Loucy (cell line): ENCODE results near the gene SALL3.

Experiments used
- H2AFZ ChIP-seq: fragments of 200-600 bp; sonication (generic); 2 replicates; pipeline ENCODE4 v1.6.0; 2016; ENCODE audit warnings: antibody characterized with exemption, mild to moderate bottlenecking, low read length, moderate library complexity
- H3F3A ChIP-seq: fragments of 200-600 bp; 2 replicates; pipeline ENCODE4 v1.6.0; 2016; ENCODE audit warnings: antibody characterized with exemption, low read depth, mild to moderate bottlenecking
- H3K27me3 ChIP-seq: fragments of 200-600 bp; sonication (generic); 2 replicates; pipeline ENCODE4 v1.6.1; 2014; ENCODE audit warnings: low read length, mild to moderate bottlenecking; ENCODE audit not compliant: insufficient read depth, poor library complexity, severe bottlenecking
- H3K36me3 ChIP-seq: fragments of 200-600 bp; sonication (generic); 2 replicates; pipeline ENCODE4 v1.6.1; 2016; ENCODE audit warnings: low read length; ENCODE audit not compliant: insufficient read depth
- H3K4me1 ChIP-seq: fragments of 200-600 bp; sonication (generic); 2 replicates; pipeline ENCODE4 v1.5.1; 2014; ENCODE audit warnings: low read length, mild to moderate bottlenecking; ENCODE audit not compliant: insufficient read depth, poor library complexity, severe bottlenecking
- H3K4me2 ChIP-seq: fragments of 200-600 bp; sonication (generic); 2 replicates; pipeline ENCODE4 v1.6.0; 2014; ENCODE audit warnings: antibody characterized with exemption, low read length, low read depth, mild to moderate bottlenecking; ENCODE audit not compliant: poor library complexity, severe bottlenecking
- H3K4me3 ChIP-seq: fragments of 200-600 bp; sonication (generic); 2 replicates; pipeline ENCODE4 v1.5.1; 2014; ENCODE audit warnings: low read length, mild to moderate bottlenecking, mixed read lengths; ENCODE audit not compliant: poor library complexity, severe bottlenecking
- H3K79me2 ChIP-seq: fragments of 200-600 bp; sonication (generic); 2 replicates; pipeline ENCODE4 v1.6.1; 2014; ENCODE audit warnings: low read length; ENCODE audit not compliant: insufficient read depth
- H3K9ac ChIP-seq: fragments of 200-600 bp; sonication (generic); 2 replicates; pipeline ENCODE4 v1.6.0; 2014; ENCODE audit warnings: mild to moderate bottlenecking, low read depth, low read length, moderate library complexity; ENCODE audit not compliant: poor library complexity, severe bottlenecking
- H3K9me2 ChIP-seq: fragments of 200-600 bp; sonication (generic); replicated peaks from 2 replicates; pipeline ENCODE4 v1.6.1; 2016; ENCODE audit warnings: low read depth, low read length, mixed read lengths
- H3K9me3 ChIP-seq: fragments of 200-600 bp; sonication (generic); 2 replicates; pipeline ENCODE4 v1.6.1; 2014; ENCODE audit warnings: mild to moderate bottlenecking, antibody characterized with exemption, low read length, low read depth; ENCODE audit not compliant: insufficient read depth
- H4K20me1 ChIP-seq: fragments of 200-600 bp; sonication (generic); 2 replicates; pipeline ENCODE4 v1.6.0; 2014; ENCODE audit warnings: antibody characterized with exemption, low read length, mild to moderate bottlenecking; ENCODE audit not compliant: insufficient read depth, poor library complexity, severe bottlenecking
- EZH2phosphoT487 ChIP-seq: fragments of 200-600 bp; IDR thresholded peaks from 2 replicates; pipeline ENCODE4 v1.6.1; 2018; ENCODE audit warnings: antibody characterized with exemption, mild to moderate bottlenecking, moderate library complexity, borderline replicate concordance
- TF ChIP-seq, protein P1 (sequence below): fragments of 200-600 bp; sonication (generic); conservative IDR thresholded peaks from 2 replicates; pipeline ENCODE4 v1.5.1; 2014; ENCODE audit warnings: mild to moderate bottlenecking, antibody characterized with exemption, low read length

SALL3 gene

GRCh38 chr18:79013869-79014268, 34.3 kb downstream of the SALL3 start:
- no peaks in the 10 kb centered on the region for H3F3A ChIP-seq
- no peak overlapping the region for H3K4me2 ChIP-seq
- H3K79me2 ChIP-seq = no peaks in the 10 kb centered on the region
- H3K4me3 ChIP-seq = no peak overlapping the region
- no peaks in the 10 kb centered on the region for H4K20me1 ChIP-seq
- no peak for TF ChIP-seq EZH2phosphoT487
- TF ChIP-seq, protein P1, sequence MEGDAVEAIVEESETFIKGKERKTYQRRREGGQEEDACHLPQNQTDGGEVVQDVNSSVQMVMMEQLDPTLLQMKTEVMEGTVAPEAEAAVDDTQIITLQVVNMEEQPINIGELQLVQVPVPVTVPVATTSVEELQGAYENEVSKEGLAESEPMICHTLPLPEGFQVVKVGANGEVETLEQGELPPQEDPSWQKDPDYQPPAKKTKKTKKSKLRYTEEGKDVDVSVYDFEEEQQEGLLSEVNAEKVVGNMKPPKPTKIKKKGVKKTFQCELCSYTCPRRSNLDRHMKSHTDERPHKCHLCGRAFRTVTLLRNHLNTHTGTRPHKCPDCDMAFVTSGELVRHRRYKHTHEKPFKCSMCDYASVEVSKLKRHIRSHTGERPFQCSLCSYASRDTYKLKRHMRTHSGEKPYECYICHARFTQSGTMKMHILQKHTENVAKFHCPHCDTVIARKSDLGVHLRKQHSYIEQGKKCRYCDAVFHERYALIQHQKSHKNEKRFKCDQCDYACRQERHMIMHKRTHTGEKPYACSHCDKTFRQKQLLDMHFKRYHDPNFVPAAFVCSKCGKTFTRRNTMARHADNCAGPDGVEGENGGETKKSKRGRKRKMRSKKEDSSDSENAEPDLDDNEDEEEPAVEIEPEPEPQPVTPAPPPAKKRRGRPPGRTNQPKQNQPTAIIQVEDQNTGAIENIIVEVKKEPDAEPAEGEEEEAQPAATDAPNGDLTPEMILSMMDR = no peak
- H3K36me3 ChIP-seq = no peaks in the 10 kb centered on the region
- no peaks in the 10 kb centered on the region for H3K4me1 ChIP-seq
- H3K27me3 ChIP-seq = no peaks in the 10 kb centered on the region
- no peaks in the 10 kb centered on the region for H3K9me3 ChIP-seq
- H3K9ac ChIP-seq = no peak overlapping the region
- H3K9me2 ChIP-seq = no peaks in the 10 kb centered on the region
- no peak overlapping the region for H2AFZ ChIP-seq

- TF ChIP-seq EZH2phosphoT487 = no peak
- TF ChIP-seq, protein P1 = no peak
- Histone ChIP-seq H3K27me3 (no peaks in the 10 kb centered on the region), H3K4me1 (no peaks in the 10 kb centered on the region), H2AFZ (no peak overlapping the region), H3K9me3 (no peaks in the 10 kb centered on the region; the same call in 1 of the 2 replicates), H3K79me2 (no peaks in the 10 kb centered on the region), H3K4me3 (no peak overlapping the region), H3K36me3 (no peaks in the 10 kb centered on the region), H3K4me2 (no peak overlapping the region), H3F3A (no peaks in the 10 kb centered on the region), H4K20me1 (no peaks in the 10 kb centered on the region), H3K9me2 (no peaks in the 10 kb centered on the region), H3K9ac (no peak overlapping the region)
These were observed 39.3 kb downstream of the SALL3 start for GRCh38 chr18:79018911-79019310.

GRCh38 chr18:79019881-79020280, 40.3 kb downstream of the SALL3 start:
- Histone ChIP-seq H3K4me1 (no peaks in the 10 kb centered on the region), H3K36me3 (no peaks in the 10 kb centered on the region), H3F3A (no peaks in the 10 kb centered on the region), H2AFZ (no peak overlapping the region), H3K9me3 (no peaks in the 10 kb centered on the region; the same call in 1 of the 2 replicates), H4K20me1 (no peaks in the 10 kb centered on the region), H3K27me3 (no peaks in the 10 kb centered on the region), H3K9me2 (no peaks in the 10 kb centered on the region), H3K79me2 (no peaks in the 10 kb centered on the region), H3K4me2 (no peak overlapping the region), H3K4me3 (no peak overlapping the region), H3K9ac (no peak overlapping the region)
- TF ChIP-seq, protein P1 = no peak
- TF ChIP-seq EZH2phosphoT487 = no peak
